ENCODE data around the gene OS9.
"Not testable (repeated sequence)": the region's sequence is repeated elsewhere in the genome, so short reads cannot be mapped to it uniquely, and the experiment has no call there.

OS9 gene

GRCh38 chr12:57694459-57695019 is 607 bp downstream of the OS9 start:
- no peak for DNase-seq (ENCODE audit: low read depth)

DNA sequence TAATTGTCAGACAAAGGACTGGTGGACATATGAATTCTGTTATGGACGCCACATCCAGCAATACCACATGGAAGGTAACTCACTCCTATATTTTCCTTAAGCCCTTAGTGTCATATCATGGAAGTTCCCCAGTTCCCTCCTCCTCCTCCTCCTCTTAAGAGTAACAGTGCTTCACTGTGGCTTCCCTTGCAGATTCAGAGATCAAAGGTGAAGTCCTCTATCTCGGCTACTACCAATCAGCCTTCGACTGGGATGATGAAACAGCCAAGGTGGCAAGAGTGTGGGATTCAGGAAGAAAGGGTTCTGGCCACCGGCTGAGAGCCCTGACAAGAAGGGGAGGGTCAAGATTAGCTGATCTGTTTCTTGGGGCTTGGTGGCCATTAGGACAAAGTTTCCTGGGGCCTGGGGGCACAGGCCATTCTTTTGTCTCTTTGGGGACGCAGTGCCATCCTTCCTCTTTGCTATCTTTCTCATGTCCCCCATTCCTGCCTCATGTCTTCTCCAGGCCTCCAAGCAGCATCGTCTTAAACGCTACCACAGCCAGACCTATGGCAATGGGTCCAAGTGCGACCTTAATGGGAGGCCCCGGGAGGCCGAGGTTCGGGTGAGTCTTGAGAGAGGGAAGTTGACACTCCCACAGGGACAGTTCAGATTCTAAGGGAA is 2.0 kb downstream of the OS9 start:
- no peak for DNase-seq (ENCODE audit: low read depth)

DNA sequence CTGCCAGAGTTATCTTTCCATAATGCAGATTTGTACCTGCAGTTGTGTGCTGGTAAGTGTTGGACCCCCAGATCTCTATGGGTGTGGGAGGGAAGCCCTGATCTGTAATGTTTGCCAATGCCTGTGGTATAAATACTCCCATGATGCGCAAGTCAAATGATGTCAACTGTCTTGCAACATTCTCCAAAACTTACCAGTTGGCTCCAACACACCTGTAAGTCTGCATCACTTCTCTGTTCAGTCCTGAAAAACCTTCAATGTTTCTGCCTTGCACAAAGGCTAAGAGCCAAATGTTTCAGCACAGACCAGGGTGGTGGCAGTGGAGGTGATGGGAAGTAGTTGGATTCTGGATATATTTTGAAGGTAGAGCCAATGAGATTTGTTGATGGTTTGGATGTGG is 3.1 kb downstream of the OS9 start:
- DNase-seq (ENCODE audit: low read depth): no peak

DNA sequence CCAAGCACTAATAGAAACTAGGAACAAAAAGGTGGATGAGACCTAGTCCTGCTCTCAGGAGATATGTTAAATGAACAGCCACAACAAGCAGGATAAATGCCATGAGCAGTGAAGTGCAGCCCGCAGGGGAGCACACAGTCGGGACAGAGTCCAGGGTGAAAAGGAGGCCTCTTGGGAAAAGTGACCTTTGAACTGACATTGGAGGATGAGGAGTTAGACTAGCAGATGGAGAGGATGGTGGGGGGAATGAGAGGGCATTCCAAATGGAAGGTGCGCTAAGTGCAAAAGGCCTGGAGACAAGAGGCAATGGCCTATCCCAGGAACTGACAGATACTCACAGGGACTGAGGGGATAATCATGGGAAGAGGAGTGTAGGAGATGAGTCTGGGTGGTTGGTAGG is 4.5 kb downstream of the OS9 start:
- DNase-seq (ENCODE audit: low read depth): no peak

- DNase-seq (ENCODE audit: low read depth): no peak
These were observed 6.4 kb downstream of the OS9 start for GRCh38 chr12:57700317-57700716.

GRCh38 chr12:57707250-57707649 is 13.3 kb downstream of the OS9 start:
- DNase-seq (ENCODE audit: low read depth): no peak

DNA sequence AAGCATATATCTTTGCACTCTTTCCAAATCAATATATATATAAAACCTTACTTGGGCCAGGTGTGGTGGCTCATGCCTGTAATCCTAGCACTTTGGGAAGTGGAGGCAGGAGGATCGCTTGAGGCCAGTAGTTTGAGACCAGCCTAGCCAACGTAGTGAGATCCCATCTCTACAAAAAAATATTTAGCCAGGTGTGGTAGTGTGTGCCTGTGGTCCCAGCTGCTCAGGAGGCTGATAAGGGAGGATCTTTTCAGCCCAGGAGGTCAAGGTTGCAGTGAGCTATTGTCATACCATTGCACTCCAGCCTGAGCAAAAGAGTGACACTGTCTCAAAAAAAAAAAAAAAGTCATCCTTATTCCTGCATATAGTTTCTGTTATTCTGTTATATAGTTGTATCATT is 14.4 kb downstream of the OS9 start:
- no peak for DNase-seq (ENCODE audit: low read depth)

DNA sequence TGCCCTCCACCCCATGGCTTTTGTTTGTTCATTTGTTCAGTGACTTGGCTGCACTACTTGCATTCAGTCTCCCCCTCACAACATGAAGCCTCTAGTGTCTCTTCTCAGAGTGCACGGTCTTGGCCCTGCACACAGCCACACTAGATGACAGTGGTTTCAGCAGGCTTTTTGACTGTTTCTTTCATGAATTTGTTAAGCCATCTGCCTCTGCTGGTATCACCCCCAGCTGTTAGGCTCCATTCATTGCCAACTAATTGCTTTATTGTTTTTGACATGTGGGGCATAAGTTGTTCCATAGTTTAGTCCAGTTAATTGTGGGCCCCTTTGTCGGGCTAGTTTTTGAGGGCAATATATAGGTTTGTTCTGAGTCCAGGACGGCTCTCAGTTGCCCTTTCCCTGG is 18.8 kb downstream of the OS9 start:
- DNase-seq (ENCODE audit: low read depth): no peak

DNA sequence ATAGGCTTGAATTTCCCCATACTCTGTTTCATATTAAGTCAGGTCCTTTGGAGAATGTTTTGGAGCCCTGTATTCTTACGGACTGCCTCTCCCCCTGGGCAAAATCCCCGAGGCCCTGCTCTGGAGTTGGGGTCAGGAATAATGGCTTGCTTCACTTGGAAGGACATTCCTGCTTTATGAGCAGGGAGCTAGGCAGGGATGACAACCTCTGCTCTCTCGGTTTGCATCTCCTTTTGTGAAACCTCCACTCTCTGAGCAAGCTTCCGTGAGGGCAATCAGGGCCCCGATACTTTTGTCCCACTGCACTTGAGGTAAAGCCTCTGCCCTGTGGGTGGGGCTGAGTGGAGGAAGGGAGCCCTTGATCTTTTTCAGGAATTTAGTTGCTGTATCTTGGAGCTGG is 19.3 kb downstream of the OS9 start:
- no peak for DNase-seq (ENCODE audit: low read depth)

DNA sequence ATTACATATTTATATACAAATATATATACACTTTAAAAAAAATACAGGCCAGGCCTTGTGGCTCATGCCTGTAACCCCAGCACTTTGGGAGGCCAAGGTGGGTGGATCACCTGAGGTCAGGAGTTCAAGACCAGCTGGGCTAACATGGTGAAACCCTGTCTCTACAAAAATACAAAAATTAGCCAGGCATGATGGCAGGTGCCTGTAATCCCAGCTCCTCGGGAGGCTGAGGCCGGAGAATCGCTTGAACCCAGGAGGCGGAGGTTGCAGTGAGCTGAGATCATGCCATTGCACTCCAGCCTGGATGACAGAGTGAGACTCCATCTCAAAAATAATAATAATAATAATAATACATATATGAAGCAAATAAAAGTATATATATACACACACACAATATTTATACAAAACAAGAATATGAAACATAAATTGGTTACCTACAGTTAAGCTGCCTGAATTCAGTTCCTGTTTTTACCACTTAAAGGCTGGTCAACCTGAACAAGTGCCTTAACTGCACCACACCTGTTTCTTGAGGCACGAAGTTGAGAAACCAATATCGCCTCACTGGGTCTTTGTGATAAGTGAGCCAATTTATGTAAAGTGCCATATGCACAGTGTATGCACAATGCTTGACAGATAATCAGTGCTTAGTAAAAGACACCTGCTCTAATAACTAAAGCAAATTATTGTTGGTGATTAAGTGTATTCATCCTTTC is 21.3 kb downstream of the OS9 start:
- not testable (repeated sequence) for DNase-seq (ENCODE audit: low read depth)

- no peak for DNase-seq (ENCODE audit: low read depth)
These were observed 21.9 kb downstream of the OS9 start for GRCh38 chr12:57715786-57716185.

GRCh38 chr12:57716305-57716704 is 22.4 kb downstream of the OS9 start:
- no peak for DNase-seq (ENCODE audit: low read depth)

- DNase-seq (ENCODE audit: low read depth): no peak
These were observed 23.2 kb downstream of the OS9 start for GRCh38 chr12:57717131-57717530.

DNA sequence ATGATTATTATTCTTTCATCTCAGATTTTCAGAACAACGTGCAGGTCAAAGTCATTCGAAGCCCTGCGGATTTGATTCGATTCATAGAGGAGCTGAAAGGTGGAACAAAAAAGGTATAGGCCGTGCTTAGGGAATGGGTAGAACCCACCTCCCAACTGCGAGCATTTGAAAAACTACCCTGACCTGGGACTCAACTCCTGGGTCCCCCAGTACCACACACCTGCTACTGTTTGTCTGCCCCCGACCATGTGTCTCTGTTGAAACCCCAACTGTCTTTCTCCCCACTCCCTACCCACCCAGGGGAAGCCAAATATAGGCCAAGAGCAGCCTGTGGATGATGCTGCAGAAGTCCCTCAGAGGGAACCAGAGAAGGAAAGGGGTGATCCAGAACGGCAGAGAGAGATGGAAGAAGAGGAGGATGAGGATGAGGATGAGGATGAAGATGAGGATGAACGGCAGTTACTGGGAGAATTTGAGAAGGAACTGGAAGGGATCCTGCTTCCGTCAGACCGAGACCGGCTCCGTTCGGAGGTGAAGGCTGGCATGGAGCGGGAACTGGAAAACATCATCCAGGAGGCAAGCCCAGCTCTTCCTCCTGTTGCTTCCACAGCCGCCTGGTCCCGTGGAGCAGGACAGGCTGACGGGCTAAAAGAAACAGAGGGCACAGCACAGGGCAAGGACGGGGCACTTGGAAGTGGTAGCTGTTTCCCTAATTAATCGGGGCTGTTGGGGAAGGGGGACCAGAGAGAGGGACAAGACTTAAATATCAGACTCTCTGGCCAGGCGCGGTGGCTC is 24.1 kb downstream of the OS9 start:
- DNase-seq (ENCODE audit: low read depth): no peak

- DNase-seq (ENCODE audit: low read depth): no peak
These were observed 25.0 kb downstream of the OS9 start for GRCh38 chr12:57718641-57719528.

- DNase-seq (ENCODE audit: low read depth): no peak
These were observed 26.1 kb downstream of the OS9 start for GRCh38 chr12:57719777-57720605.

DNA sequence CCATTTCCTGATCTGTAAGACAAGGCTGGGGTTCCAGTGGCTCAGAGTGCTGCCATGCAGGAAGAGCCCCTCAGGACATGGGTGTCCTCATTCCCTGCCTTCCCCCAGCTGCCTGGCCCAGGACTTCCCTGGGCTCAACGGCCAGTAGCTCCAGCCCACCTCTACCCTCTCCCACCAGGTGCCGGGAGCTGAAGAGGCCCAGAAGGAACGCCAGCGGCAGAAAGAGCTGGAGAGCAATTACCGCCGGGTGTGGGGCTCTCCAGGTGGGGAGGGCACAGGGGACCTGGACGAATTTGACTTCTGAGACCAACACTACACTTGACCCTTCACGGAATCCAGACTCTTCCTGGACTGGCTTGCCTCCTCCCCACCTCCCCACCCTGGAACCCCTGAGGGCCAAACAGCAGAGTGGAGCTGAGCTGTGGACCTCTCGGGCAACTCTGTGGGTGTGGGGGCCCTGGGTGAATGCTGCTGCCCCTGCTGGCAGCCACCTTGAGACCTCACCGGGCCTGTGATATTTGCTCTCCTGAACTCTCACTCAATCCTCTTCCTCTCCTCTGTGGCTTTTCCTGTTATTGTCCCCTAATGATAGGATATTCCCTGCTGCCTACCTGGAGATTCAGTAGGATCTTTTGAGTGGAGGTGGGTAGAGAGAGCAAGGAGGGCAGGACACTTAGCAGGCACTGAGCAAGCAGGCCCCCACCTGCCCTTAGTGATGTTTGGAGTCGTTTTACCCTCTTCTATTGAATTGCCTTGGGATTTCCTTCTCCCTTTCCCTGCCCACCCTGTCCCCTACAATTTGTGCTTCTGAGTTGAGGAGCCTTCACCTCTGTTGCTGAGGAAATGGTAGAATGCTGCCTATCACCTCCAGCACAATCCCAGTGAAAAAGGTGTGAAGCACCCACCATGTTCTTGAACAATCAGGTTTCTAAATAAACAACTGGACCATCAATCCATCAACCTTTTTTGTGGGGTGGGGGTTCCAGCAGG is 27.0 kb downstream of the OS9 start:
- DNase-seq (ENCODE audit: low read depth): no peak

DNA sequence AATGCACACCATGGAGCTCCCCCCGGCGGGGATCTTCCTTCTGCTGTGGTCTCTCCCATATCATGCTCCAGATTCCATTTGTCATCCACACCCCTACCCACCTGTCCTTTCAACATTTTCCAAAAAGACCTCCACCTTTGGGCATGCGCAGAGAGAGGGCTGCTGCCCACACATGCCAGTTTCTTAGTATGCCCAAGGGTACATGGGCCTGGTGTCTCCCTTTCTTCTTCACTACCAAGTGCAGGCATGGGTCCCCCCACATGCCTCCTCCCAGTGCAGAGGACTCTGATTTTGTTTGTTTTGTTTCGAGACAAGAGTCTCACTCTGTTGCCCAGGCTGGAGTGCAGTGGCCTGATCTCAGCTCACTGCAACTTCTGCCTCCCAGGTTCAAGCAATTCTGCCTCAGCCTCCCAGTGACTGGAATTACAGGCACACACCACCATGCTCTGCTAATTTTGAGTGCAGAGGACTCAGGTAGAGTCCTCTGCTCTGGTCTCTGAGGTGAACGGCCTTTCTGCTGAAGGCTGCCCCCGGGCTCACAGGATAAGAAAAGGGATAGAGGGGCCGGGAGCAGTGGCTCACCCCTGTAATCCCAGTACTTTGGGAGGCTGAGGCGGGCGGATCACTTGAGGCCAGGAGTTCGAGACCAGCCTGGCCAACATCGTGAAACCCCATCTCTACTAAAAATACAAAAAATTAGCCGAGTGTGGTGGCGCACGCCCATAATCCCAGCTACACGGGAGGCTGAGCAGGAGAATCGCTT is 28.1 kb downstream of the OS9 start:
- not testable (repeated sequence) for DNase-seq (ENCODE audit: low read depth)

Data from GM04503 (cell line).